RWPE2 (cell line): ENCODE results near the gene JAK1.

Experiments
- ATAC-seq: fragments of 200-7000 bp; cut with Tn5 transposase; 3 replicates; pipeline ENCODE4 v1.9.1; 2021; ENCODE audit warnings: low read depth
- DNase-seq: peaks from one replicate; pipeline ENCODE4 v3.0.0-alpha.2; 2020; ENCODE audit warnings: low spot score
- H3K27ac ChIP-seq: fragments of 450-650 bp; 2 replicates; pipeline ENCODE4 v1.5.1; 2017; ENCODE audit warnings: mild to moderate bottlenecking; ENCODE audit not compliant: poor library complexity, severe bottlenecking
- H3K27me3 ChIP-seq: fragments of 250-450 bp; sonication (Bioruptor Pico); 2 replicates; pipeline ENCODE4 v1.5.1; 2021; ENCODE audit warnings: mild to moderate bottlenecking, moderate library complexity; ENCODE audit not compliant: insufficient read depth, poor library complexity, severe bottlenecking
- H3K36me3 ChIP-seq: fragments of 250-450 bp; sonication (Bioruptor Pico); 2 replicates; pipeline ENCODE4 v1.5.1; 2020; ENCODE audit warnings: low read depth, mild to moderate bottlenecking, moderate library complexity
- H3K4me1 ChIP-seq: fragments of 250-450 bp; sonication (Bioruptor Pico); 2 replicates; pipeline ENCODE4 v1.5.1; 2021; ENCODE audit warnings: mild to moderate bottlenecking, moderate library complexity; ENCODE audit not compliant: insufficient read depth, poor library complexity, severe bottlenecking
- H3K4me3 ChIP-seq: fragments of 250-450 bp; sonication (Bioruptor Pico); 2 replicates; pipeline ENCODE4 v1.5.1; 2021; ENCODE audit warnings: mild to moderate bottlenecking, moderate library complexity; ENCODE audit not compliant: severe bottlenecking
- H3K9me3 ChIP-seq: fragments of 250-450 bp; sonication (Bioruptor Pico); 2 replicates; pipeline ENCODE4 v1.5.1; 2021; ENCODE audit warnings: mild to moderate bottlenecking, moderate library complexity; ENCODE audit not compliant: severe bottlenecking
- CTCF ChIP-seq: fragments of 450-650 bp; IDR thresholded peaks from one replicate; pipeline ENCODE4 v1.5.1; 2017; ENCODE audit warnings: mild to moderate bottlenecking, moderate library complexity; ENCODE audit not compliant: poor library complexity, severe bottlenecking

The JAK1 gene

GRCh38 chr1:64851664-64852063 lies 114.7 kb downstream of the JAK1 start:
- ATAC-seq (no peak), DNase-seq (no peak)
- Histone ChIP-seq H3K9me3 (no peaks in the 10 kb centered on the region), H3K27ac (no peak overlapping the region), H3K27me3 (no peaks in the 10 kb centered on the region), H3K4me3 (no peak overlapping the region), H3K36me3 (peaks cover 12% of the 10 kb centered on the region), H3K4me1 (no peaks in the 10 kb centered on the region)
- no peak for TF ChIP-seq CTCF

- ATAC-seq: no peak
Observed at GRCh38 chr1:64850846-64851245, 115.5 kb downstream of the JAK1 start.

GRCh38 chr1:64849942-64850341 lies 116.4 kb downstream of the JAK1 start:
- no peak for DNase-seq
- no peak for ATAC-seq
- no peaks in the 10 kb centered on the region for H3K9me3 ChIP-seq
- no peak overlapping the region for H3K4me3 ChIP-seq
- H3K4me1 ChIP-seq: no peaks in the 10 kb centered on the region
- H3K36me3 ChIP-seq: peaks cover 1% of the 10 kb centered on the region; the same call in 1 of the 2 replicates
- TF ChIP-seq CTCF: no peak
- no peak overlapping the region for H3K27ac ChIP-seq
- H3K27me3 ChIP-seq: no peaks in the 10 kb centered on the region

More at GRCh38 chr1:64850846-64851245, 115.5 kb downstream of the JAK1 start:
- Histone ChIP-seq H3K4me3 (no peak overlapping the region), H3K36me3 (peaks cover 5% of the 10 kb centered on the region), H3K9me3 (no peaks in the 10 kb centered on the region), H3K4me1 (no peaks in the 10 kb centered on the region), H3K27ac (no peak overlapping the region), H3K27me3 (no peaks in the 10 kb centered on the region)
- DNase-seq: no peak
- no peak for TF ChIP-seq CTCF

- Histone ChIP-seq H3K9me3 (no peaks in the 10 kb centered on the region), H3K27ac (no peak overlapping the region), H3K27me3 (no peaks in the 10 kb centered on the region), H3K36me3 (no peaks in the 10 kb centered on the region), H3K4me1 (no peaks in the 10 kb centered on the region), H3K4me3 (no peak overlapping the region)
- no peak for TF ChIP-seq CTCF
- ATAC-seq (no peak), DNase-seq (no peak)
Observed at GRCh38 chr1:64848803-64849202, 117.5 kb downstream of the JAK1 start.

GRCh38 chr1:64848136-64848535 lies 118.2 kb downstream of the JAK1 start:
- no peak for DNase-seq
- no peaks in the 10 kb centered on the region; the same call in 1 of the 2 replicates for H3K36me3 ChIP-seq
- no peak overlapping the region for H3K27ac ChIP-seq
- H3K4me3 ChIP-seq: no peak overlapping the region
- H3K9me3 ChIP-seq: no peaks in the 10 kb centered on the region
- no peak for TF ChIP-seq CTCF
- H3K27me3 ChIP-seq: no peaks in the 10 kb centered on the region
- ATAC-seq: no peak
- H3K4me1 ChIP-seq: no peaks in the 10 kb centered on the region
